CD1c-positive myeloid dendritic cell (primary cell): ENCODE data around the gene MICAL3.
"Not testable (repeated sequence)": the region's sequence is repeated elsewhere in the genome, so short reads cannot be mapped to it uniquely, and the experiment has no call there.

Source experiments
- DNase-seq: peaks from one replicate; pipeline ENCODE4 v3.0.0-alpha.2; 2016; ENCODE audit errors: extremely low spot score

The MICAL3 gene

GRCh38 chr22:17938484-17938924 lies 85.9 kb downstream of the MICAL3 start:
- no peak for DNase-seq

GRCh38 chr22:17932457-17932856 lies 91.9 kb downstream of the MICAL3 start:
- DNase-seq, result not testable (repeated sequence)

- DNase-seq, result no peak
Observed at GRCh38 chr22:17931400-17931825, 92.9 kb downstream of the MICAL3 start.

- DNase-seq, result no peak
Observed at GRCh38 chr22:17930455-17931313, 93.7 kb downstream of the MICAL3 start.

- DNase-seq, result no peak
Observed at GRCh38 chr22:17929909-17930308, 94.5 kb downstream of the MICAL3 start.

GRCh38 chr22:17928391-17928790 lies 96.0 kb downstream of the MICAL3 start:
- no peak for DNase-seq

GRCh38 chr22:17927062-17927461 lies 97.3 kb downstream of the MICAL3 start:
- no peak for DNase-seq

- no peak for DNase-seq
Observed at GRCh38 chr22:17926516-17926915, 97.8 kb downstream of the MICAL3 start.

GRCh38 chr22:17925431-17925841 lies 98.9 kb downstream of the MICAL3 start:
- DNase-seq, result no peak

GRCh38 chr22:17924735-17925364 lies 99.5 kb downstream of the MICAL3 start:
- no peak for DNase-seq

GRCh38 chr22:17924076-17924475 lies 100.3 kb downstream of the MICAL3 start:
- no peak for DNase-seq

GRCh38 chr22:17922925-17923903 lies 101.1 kb downstream of the MICAL3 start:
- no peak for DNase-seq

GRCh38 chr22:17921871-17922821 lies 102.2 kb downstream of the MICAL3 start:
- DNase-seq, result no peak

GRCh38 chr22:17920992-17921650 lies 103.2 kb downstream of the MICAL3 start:
- no peak for DNase-seq

- DNase-seq, result no peak
Observed at GRCh38 chr22:17920145-17920605, 104.2 kb downstream of the MICAL3 start.

GRCh38 chr22:17919276-17920144 lies 104.9 kb downstream of the MICAL3 start:
- no peak for DNase-seq

- no peak for DNase-seq
Observed at GRCh38 chr22:17918840-17919239, 105.5 kb downstream of the MICAL3 start.

GRCh38 chr22:17917490-17917983 lies 106.8 kb downstream of the MICAL3 start:
- no peak for DNase-seq
